Measurements from ENCODE around the gene POP4. TPM values are rescaled to one million over a fixed set of nuclear protein-coding genes. Genes with fewer than 3 reads are reported as not detected.

POP4 gene
- total and polyA plus RNA-seq, 2 of the 8 experiments (the other 6 are each of a cell fraction or from before 2014, with no cell fraction given), result 29.1 to 41.5 TPM

DNA sequence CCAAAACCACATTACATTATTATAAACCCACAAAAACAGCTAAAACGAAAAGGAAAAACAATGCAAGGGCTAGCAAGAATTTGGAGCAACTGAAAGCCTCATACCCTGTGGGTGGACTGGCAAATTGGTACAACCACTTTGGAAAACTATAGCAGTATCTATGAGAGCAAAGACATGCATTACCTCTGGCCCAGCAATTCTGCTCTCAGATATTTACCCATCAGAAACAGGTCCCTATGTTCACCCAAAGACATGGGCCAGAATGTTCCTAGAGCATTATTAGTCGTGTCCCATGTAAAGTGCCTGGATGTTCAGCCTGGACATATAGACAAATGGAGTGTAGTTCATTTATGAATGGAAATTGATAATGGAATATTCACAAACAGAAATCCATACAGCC lies 27.9 kb downstream of the POP4 start:
- DNase-seq (ENCODE audit: low read depth in 1 of 2, low spot score in 2 of 2), result no peak
- H3K4ac ChIP-seq (replicated peaks; ENCODE audit: insufficient read length, low read depth, low read length), result no peak overlapping the region
- ChIA-PET CTCF (ENCODE audit: partially characterized antibody) (interaction anchor here (0.5 to 1.3 kb wide), 4 partner anchors 24 to 75 kb away, joined by 3 to 4 read pairs (median 3); no protein-coding TSS in a partner anchor), POLR2A (ENCODE audit: partially characterized antibody) (no interaction called here)
- no peak overlapping the region for H4K8ac ChIP-seq (ENCODE audit: extremely low read depth, insufficient read depth, low read length)
- H3K36me3 ChIP-seq (ENCODE audit: control insufficient read depth in 2 of 4, insufficient read depth in 4 of 4, low read length in 3 of 4), result no peaks in the 10 kb centered on the region
- H3K14ac ChIP-seq (ENCODE audit: insufficient read length), result no peak overlapping the region
- no peaks in the 10 kb centered on the region for H3K9me3 ChIP-seq (ENCODE audit: insufficient read depth in 2 of 2, low read depth in 1 of 2, low read length in 1 of 2)
- H3K23ac ChIP-seq (ENCODE audit: insufficient read length), result no peak overlapping the region
- no peak overlapping the region for H2AK5ac ChIP-seq (ENCODE audit: low read depth, low read length)
- no peak overlapping the region for H4K5ac ChIP-seq (ENCODE audit: insufficient read length, low read depth, low read length)
- H3K4me1 ChIP-seq (replicated peaks in 1 of 4; ENCODE audit: control insufficient read depth in 3 of 4, insufficient read depth in 4 of 4, low read length in 3 of 4), result no peaks in the 10 kb centered on the region
- H3K79me1 ChIP-seq (ENCODE audit: low read depth, low read length), result no peaks in the 10 kb centered on the region
- H3K4me2 ChIP-seq (ENCODE audit: insufficient read depth in 1 of 2, low read depth in 2 of 2, low read length in 2 of 2), result no peak overlapping the region
- no peak overlapping the region for H3K27ac ChIP-seq (ENCODE audit: low read depth, low read length)
- H4K20me1 ChIP-seq (replicated peaks in 1 of 2; ENCODE audit: control insufficient read depth in 1 of 2, insufficient read depth in 2 of 2, low read length in 2 of 2), result no peaks in the 10 kb centered on the region
- H3K27me3 ChIP-seq (replicated peaks in 1 of 4; ENCODE audit: control insufficient read depth in 3 of 4, extremely low read depth in 1 of 4, insufficient read depth in 3 of 4, low read length in 3 of 4), result no peaks in the 10 kb centered on the region
- no peak overlapping the region for H2BK120ac ChIP-seq (replicated peaks; ENCODE audit: low read depth, low read length)
- no peaks in the 10 kb centered on the region for H3K23me2 ChIP-seq (ENCODE audit: low read depth, low read length)
- H3K56ac ChIP-seq (replicated peaks; ENCODE audit: insufficient read length, low read depth, low read length), result no peak overlapping the region
- no peak for FAIRE-seq
- no peak overlapping the region for H2BK5ac ChIP-seq (ENCODE audit: low read depth, low read length)
- no peak overlapping the region for H3K9ac ChIP-seq (replicated peaks in 1 of 4; ENCODE audit: extremely low read depth in 1 of 4, low read depth in 3 of 4, low read length in 3 of 4)
- no peak overlapping the region for H3K4me3 ChIP-seq (ENCODE audit: extremely low read depth in 1 of 4, insufficient read depth in 2 of 4, low read depth in 3 of 4, low read length in 4 of 4)
- no peak overlapping the region for H2AFZ ChIP-seq (ENCODE audit: low read length)
- H2BK20ac ChIP-seq (ENCODE audit: low read length), result no peak overlapping the region
- H2BK12ac ChIP-seq (ENCODE audit: low read depth, low read length), result no peak overlapping the region
- no peak overlapping the region for H3K18ac ChIP-seq (ENCODE audit: extremely low read depth, low read length)
- H3K79me2 ChIP-seq (ENCODE audit: control insufficient read depth in 1 of 2, insufficient read depth in 2 of 2, low read length in 2 of 2), result no peaks in the 10 kb centered on the region
- WGBS, 2 experiments (ENCODE audit: extremely low coverage in 1 of 2, insufficient coverage in 1 of 2, insufficient read length in 1 of 2, insufficient replicate concordance in 2 of 2, low coverage in 1 of 2, low lambda C conversion rate in 2 of 2, missing lambda C conversion rate in 1 of 2), result 78% methylated on average over 2 of the region's 2 CpGs; no CpG with 5 or more reads in 1 of the 2 experiments
- H4K91ac ChIP-seq (replicated peaks; ENCODE audit: insufficient read length, low read length), result no peak overlapping the region
- no peak overlapping the region for H2BK15ac ChIP-seq (ENCODE audit: low read length)
- TF ChIP-seq NANOG (IDR thresholded peaks at IDR 0.05; ENCODE audit: insufficient read depth, low read depth, low read length, poor library complexity, severe bottlenecking) (no peak), EP300 (IDR thresholded peaks at IDR 0.05; ENCODE audit: borderline replicate concordance in 1 of 2, low read depth in 2 of 2, low read length in 2 of 2) (no peak), POU5F1 (IDR thresholded peaks at IDR 0.05; ENCODE audit: low read depth, low read length) (no peak), SAP30 (IDR thresholded peaks at IDR 0.05; ENCODE audit: insufficient read depth, insufficient replicate concordance, low read length) (no peak), BACH1 (IDR thresholded peaks at IDR 0.05; ENCODE audit: low read length) (no peak), RBBP5 (IDR thresholded peaks at IDR 0.05; ENCODE audit: borderline replicate concordance, low read depth, low read length) (no peak), SUZ12 (IDR thresholded peaks at IDR 0.05; ENCODE audit: low read length) (no peak), CBX5 (IDR thresholded peaks at IDR 0.05; ENCODE audit: low read depth, low read length) (no peak), ASH2L (IDR thresholded peaks at IDR 0.05; ENCODE audit: low read length) (no peak), SP2 (IDR thresholded peaks at IDR 0.05; ENCODE audit: low read length) (no peak), HDAC6 (IDR thresholded peaks at IDR 0.05; ENCODE audit: low read depth, low read length) (no peak)
- TF ChIP-seq, protein P1, sequence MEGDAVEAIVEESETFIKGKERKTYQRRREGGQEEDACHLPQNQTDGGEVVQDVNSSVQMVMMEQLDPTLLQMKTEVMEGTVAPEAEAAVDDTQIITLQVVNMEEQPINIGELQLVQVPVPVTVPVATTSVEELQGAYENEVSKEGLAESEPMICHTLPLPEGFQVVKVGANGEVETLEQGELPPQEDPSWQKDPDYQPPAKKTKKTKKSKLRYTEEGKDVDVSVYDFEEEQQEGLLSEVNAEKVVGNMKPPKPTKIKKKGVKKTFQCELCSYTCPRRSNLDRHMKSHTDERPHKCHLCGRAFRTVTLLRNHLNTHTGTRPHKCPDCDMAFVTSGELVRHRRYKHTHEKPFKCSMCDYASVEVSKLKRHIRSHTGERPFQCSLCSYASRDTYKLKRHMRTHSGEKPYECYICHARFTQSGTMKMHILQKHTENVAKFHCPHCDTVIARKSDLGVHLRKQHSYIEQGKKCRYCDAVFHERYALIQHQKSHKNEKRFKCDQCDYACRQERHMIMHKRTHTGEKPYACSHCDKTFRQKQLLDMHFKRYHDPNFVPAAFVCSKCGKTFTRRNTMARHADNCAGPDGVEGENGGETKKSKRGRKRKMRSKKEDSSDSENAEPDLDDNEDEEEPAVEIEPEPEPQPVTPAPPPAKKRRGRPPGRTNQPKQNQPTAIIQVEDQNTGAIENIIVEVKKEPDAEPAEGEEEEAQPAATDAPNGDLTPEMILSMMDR (IDR thresholded peaks at IDR 0.05; ENCODE audit: control extremely low read depth in 1 of 3, insufficient read depth in 1 of 3, low read depth in 1 of 3, low read length in 3 of 3), result no peak
